ENCODE data around the gene SLC17A3. TPM values are rescaled to one million over a fixed set of nuclear protein-coding genes. Genes with fewer than 3 reads are reported as not detected.

SLC17A3 gene
- total and polyA plus RNA-seq, 12 donors = not detected

DNA sequence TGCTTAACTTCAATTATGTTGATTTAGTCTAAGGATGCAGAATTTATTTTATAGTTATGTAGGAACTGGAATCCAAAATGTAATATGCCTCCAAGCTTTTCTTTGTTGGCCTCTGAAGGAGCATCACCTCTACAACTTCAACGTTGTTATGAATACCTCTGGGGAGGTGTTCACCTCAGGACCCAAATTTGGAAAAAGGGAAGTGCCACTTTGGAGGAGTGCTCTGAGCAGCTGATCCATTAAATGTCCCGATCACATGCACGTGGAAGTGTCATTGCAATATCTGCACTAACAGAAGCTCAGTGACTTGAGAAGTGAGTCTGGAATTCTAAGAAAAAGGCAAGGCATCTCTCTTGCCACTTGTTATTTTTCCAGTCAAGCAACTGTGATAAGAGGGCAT lies 22.2 kb upstream of the SLC17A3 start:
- no peaks in the 10 kb centered on the region for H3K9me3 ChIP-seq
- WGBS, 2 donors = 66% methylated on average over 3 of the region's 3 CpGs
- TF ChIP-seq, protein P1, sequence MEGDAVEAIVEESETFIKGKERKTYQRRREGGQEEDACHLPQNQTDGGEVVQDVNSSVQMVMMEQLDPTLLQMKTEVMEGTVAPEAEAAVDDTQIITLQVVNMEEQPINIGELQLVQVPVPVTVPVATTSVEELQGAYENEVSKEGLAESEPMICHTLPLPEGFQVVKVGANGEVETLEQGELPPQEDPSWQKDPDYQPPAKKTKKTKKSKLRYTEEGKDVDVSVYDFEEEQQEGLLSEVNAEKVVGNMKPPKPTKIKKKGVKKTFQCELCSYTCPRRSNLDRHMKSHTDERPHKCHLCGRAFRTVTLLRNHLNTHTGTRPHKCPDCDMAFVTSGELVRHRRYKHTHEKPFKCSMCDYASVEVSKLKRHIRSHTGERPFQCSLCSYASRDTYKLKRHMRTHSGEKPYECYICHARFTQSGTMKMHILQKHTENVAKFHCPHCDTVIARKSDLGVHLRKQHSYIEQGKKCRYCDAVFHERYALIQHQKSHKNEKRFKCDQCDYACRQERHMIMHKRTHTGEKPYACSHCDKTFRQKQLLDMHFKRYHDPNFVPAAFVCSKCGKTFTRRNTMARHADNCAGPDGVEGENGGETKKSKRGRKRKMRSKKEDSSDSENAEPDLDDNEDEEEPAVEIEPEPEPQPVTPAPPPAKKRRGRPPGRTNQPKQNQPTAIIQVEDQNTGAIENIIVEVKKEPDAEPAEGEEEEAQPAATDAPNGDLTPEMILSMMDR (IDR thresholded peaks at IDR 0.05) = no peak
- H3K4me3 ChIP-seq = no peak overlapping the region
- ATAC-seq (no peak), DNase-seq (no peak)
- no peaks in the 10 kb centered on the region for H3K36me3 ChIP-seq
- intact Hi-C loops (cut with DNase I) = loop anchor here in 1 of 10 donors (10.0 kb wide), 1 partner anchor 341 kb away; no protein-coding TSS in a partner anchor
- H3K27me3 ChIP-seq = peaks cover 0 to 2% (median 0%) of the 10 kb centered on the region in 7 donors
- H3K4me1 ChIP-seq = no peaks in the 10 kb centered on the region
- H3K27ac ChIP-seq = no peak overlapping the region

DNA sequence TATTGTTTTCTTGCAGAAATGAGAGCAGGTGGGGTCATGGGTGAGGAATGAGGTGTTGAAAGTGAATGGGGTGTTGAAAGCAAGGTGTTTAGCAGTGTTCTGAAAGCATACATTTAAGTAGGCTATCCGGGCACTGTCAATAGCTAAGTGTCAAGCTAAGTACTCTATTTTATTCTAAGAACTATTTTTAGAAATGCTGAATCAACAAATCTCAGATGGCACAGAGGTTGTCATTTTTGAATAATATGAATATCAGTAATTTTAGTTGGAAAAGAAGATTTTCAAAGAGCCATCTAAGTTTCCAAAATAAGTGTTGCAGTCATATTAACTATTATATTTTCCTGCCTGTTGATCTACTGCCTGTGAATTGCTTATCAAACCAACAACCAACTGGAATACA lies 21.7 kb upstream of the SLC17A3 start:
- H3K27me3 ChIP-seq = peaks cover 0 to 2% (median 0%) of the 10 kb centered on the region in 7 donors
- 53 to 64% methylated on average over 1 of the region's 1 CpG for WGBS, 2 donors
- TF ChIP-seq, protein P1 (IDR thresholded peaks at IDR 0.05) = no peak
- no peaks in the 10 kb centered on the region for H3K4me1 ChIP-seq
- no peak overlapping the region for H3K27ac ChIP-seq
- DNase-seq = no peak
- no peak for ATAC-seq
- no peaks in the 10 kb centered on the region for H3K36me3 ChIP-seq
- H3K9me3 ChIP-seq = no peaks in the 10 kb centered on the region
- no peak overlapping the region for H3K4me3 ChIP-seq
- intact Hi-C loops (cut with DNase I) = loop anchor here in 1 of 10 donors (10.0 kb wide), 1 partner anchor 341 kb away; no protein-coding TSS in a partner anchor

DNA sequence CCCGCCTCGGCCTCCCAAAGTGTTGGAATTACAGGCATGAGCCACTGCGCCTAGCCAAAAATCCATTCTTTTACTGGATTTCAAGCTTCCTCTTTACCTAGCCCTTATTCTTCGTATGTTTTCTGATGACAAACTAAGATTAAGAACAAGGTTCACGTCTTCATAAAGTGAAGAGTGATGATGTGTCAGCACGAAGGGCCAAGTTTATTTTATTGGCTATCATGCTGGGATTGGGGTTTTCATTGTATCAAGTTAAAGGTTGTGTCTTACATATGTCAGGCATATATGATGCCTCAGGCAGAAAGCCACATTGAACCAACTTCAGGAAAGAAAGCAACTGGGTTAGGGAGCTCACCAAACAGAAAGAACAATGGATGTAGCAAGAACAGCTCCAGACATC lies 19.7 kb upstream of the SLC17A3 start:
- no peak for ATAC-seq
- TF ChIP-seq, protein P1 (IDR thresholded peaks at IDR 0.05) = no peak
- 87 to 88% methylated on average over 6 of the region's 6 CpGs for WGBS, 2 donors

DNA sequence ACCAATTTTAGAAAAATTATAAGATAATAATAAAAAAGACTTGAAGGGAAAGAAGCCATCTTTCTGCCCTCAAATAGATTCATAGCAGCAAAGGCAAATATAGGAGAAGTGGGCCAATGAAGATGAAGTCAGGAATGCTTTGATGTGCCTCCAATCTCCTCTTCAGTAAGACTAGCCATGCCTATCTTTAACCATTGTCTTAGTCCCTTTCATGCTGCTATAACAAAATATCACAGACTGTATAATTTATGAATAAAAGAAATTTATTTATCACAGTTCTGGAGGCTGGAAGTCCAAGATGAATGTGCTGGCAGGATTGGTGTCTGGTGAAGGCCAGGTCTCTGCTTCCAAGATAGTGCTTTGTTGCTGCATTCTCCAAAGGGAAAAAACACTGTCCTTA lies 18.8 kb upstream of the SLC17A3 start:
- TF ChIP-seq, protein P1 (IDR thresholded peaks at IDR 0.05) = no peak

More for the DNA sequence above, 19.7 kb upstream of the SLC17A3 start:
- no peak overlapping the region for H3K4me3 ChIP-seq
- H3K27me3 ChIP-seq = peaks cover 0 to 2% (median 0%) of the 10 kb centered on the region in 7 donors
- intact Hi-C loops (cut with DNase I) = loop anchor here in 3 of 10 donors (5.0 to 10.0 kb wide), 3 partner anchors 171 to 339 kb away; no protein-coding TSS in a partner anchor
- H3K27ac ChIP-seq = no peak overlapping the region
- H3K4me1 ChIP-seq = no peaks in the 10 kb centered on the region
- H3K36me3 ChIP-seq = no peaks in the 10 kb centered on the region
- no peaks in the 10 kb centered on the region for H3K9me3 ChIP-seq
- DNase-seq = no peak

More for the DNA sequence above, 18.8 kb upstream of the SLC17A3 start:
- Histone ChIP-seq H3K27me3 (peaks cover 0 to 2% (median 0%) of the 10 kb centered on the region in 7 donors), H3K36me3 (no peaks in the 10 kb centered on the region), H3K27ac (no peak overlapping the region), H3K9me3 (no peaks in the 10 kb centered on the region), H3K4me1 (no peaks in the 10 kb centered on the region), H3K4me3 (no peak overlapping the region)
- intact Hi-C loops (cut with DNase I) = loop anchor here in 3 of 10 donors (5.0 to 10.0 kb wide), 3 partner anchors 171 to 338 kb away; no protein-coding TSS in a partner anchor
- DNase-seq (no peak), ATAC-seq (no peak)

All from heart right ventricle (tissue), 16 donors.